ENCODE results near the gene CYTH4.

- TF ChIP-seq, protein P1, sequence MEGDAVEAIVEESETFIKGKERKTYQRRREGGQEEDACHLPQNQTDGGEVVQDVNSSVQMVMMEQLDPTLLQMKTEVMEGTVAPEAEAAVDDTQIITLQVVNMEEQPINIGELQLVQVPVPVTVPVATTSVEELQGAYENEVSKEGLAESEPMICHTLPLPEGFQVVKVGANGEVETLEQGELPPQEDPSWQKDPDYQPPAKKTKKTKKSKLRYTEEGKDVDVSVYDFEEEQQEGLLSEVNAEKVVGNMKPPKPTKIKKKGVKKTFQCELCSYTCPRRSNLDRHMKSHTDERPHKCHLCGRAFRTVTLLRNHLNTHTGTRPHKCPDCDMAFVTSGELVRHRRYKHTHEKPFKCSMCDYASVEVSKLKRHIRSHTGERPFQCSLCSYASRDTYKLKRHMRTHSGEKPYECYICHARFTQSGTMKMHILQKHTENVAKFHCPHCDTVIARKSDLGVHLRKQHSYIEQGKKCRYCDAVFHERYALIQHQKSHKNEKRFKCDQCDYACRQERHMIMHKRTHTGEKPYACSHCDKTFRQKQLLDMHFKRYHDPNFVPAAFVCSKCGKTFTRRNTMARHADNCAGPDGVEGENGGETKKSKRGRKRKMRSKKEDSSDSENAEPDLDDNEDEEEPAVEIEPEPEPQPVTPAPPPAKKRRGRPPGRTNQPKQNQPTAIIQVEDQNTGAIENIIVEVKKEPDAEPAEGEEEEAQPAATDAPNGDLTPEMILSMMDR (conservative IDR thresholded peaks at IDR 0.05; ENCODE audit: low read length) = no peak
- no peak for TF ChIP-seq EZH2phosphoT487 (IDR thresholded peaks at IDR 0.05; ENCODE audit: borderline replicate concordance, low read depth, low read length)
Observed at GRCh38 chr22:37354670-37355069, 72.4 kb downstream of the CYTH4 start.

Measured in OCI-LY7 (cell line).